Measurements from ENCODE around the gene PDK1.

The PDK1 gene

DNA sequence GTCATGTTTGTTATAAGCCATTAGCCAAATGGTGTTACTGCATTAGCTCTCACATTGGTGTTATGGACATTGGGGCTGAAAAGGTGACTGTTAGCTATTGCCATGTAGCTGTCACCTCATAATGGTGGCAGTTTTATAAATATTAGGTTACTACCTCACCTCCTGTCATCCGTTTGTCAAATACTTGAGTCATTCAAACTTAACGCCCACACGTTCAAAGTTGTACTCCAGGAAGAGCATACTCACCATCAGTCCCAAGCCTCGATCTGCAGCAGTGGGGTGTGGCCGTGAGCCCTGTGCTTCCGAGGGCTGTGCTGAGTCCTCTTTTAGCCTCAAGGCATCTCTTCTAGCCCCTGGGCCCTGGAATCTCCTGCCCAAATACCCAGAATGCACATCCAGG is 87.3 kb downstream of the PDK1 start:
- TF ChIP-seq, protein P1, sequence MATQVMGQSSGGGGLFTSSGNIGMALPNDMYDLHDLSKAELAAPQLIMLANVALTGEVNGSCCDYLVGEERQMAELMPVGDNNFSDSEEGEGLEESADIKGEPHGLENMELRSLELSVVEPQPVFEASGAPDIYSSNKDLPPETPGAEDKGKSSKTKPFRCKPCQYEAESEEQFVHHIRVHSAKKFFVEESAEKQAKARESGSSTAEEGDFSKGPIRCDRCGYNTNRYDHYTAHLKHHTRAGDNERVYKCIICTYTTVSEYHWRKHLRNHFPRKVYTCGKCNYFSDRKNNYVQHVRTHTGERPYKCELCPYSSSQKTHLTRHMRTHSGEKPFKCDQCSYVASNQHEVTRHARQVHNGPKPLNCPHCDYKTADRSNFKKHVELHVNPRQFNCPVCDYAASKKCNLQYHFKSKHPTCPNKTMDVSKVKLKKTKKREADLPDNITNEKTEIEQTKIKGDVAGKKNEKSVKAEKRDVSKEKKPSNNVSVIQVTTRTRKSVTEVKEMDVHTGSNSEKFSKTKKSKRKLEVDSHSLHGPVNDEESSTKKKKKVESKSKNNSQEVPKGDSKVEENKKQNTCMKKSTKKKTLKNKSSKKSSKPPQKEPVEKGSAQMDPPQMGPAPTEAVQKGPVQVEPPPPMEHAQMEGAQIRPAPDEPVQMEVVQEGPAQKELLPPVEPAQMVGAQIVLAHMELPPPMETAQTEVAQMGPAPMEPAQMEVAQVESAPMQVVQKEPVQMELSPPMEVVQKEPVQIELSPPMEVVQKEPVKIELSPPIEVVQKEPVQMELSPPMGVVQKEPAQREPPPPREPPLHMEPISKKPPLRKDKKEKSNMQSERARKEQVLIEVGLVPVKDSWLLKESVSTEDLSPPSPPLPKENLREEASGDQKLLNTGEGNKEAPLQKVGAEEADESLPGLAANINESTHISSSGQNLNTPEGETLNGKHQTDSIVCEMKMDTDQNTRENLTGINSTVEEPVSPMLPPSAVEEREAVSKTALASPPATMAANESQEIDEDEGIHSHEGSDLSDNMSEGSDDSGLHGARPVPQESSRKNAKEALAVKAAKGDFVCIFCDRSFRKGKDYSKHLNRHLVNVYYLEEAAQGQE (IDR thresholded peaks at IDR 0.05; ENCODE audit: insufficient read depth in 1 of 2, low read depth in 2 of 2, low read length in 2 of 2) = no peak
- TF ChIP-seq FOXP2 (optimal IDR thresholded peaks at IDR 0.05; ENCODE audit: borderline replicate concordance, extremely low read depth, extremely low read length, insufficient read depth) = no peak
- no peak for TF ChIP-seq TAF1 (IDR thresholded peaks at IDR 0.05; ENCODE audit: borderline replicate concordance, insufficient read depth, low read length)
- TF ChIP-seq POLR2AphosphoS5 (IDR thresholded peaks at IDR 0.05; ENCODE audit: low read depth, low read length) = no peak
- no peak for TF ChIP-seq SIN3A (IDR thresholded peaks at IDR 0.05; ENCODE audit: borderline replicate concordance, insufficient read depth, low read length)

DNA sequence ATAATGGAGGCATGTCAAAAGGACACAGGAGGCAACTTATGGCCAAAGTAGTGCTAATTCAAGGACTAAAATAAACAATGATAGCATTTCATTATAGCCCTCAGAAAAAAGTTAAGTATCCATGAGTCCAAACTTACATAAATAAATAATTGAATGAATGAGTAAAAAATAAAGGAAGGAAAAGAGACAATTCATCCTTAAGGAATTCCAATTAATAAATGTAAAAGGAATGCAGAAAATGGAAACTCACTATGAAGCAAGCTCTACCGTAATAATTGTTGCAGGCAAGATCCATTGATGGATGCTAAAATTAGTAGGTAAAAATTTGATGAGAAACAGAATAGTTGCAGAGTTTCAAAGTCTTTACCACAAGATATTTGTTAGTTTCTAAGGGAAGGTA is 91.5 kb downstream of the PDK1 start:
- TF ChIP-seq POLR2AphosphoS5 (IDR thresholded peaks at IDR 0.05; ENCODE audit: low read depth, low read length) (no peak), SIN3A (IDR thresholded peaks at IDR 0.05; ENCODE audit: borderline replicate concordance, insufficient read depth, low read length) (no peak), FOXP2 (optimal IDR thresholded peaks at IDR 0.05; ENCODE audit: borderline replicate concordance, extremely low read depth, extremely low read length, insufficient read depth) (no peak), TAF1 (IDR thresholded peaks at IDR 0.05; ENCODE audit: borderline replicate concordance, insufficient read depth, low read length) (no peak)
- TF ChIP-seq, protein P1 (IDR thresholded peaks at IDR 0.05; ENCODE audit: insufficient read depth in 1 of 2, low read depth in 2 of 2, low read length in 2 of 2) = no peak

DNA sequence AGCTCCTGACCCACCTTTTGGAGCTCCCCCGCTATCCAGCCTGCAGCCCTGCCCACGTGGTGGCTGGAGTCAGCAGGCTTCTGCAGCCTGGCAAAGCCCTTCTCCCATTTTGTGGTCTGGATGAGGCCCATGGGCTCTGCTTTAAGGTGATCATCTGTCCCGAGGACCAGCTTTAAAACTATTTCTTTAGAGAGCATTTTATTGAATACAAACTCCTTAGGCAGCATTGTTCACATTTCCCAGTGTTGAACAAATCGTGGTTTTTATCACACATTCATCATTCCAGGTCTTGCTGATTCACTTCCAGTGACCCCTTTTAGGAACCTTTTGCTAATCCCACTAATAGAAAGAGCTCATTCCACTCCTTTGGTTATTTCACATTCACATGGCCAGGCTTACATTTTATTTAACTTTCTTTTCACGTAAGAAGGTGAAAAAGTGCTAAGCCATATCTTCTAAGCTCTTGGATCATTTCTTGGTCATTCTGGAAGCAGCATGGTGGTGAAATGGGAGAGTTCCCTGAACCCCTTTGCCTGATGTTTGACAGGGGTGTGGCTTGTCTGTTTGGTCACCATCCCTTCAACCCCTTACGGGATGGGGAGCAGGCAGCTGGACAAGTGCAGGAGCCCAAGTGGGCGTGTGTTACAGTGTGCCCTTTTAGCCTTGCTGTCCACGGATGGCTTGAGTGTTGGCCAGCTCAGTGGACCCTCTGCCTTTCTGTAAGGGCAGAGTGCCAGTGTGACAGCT is 99.4 kb downstream of the PDK1 start:
- TF ChIP-seq TAF1 (IDR thresholded peaks at IDR 0.05; ENCODE audit: borderline replicate concordance, insufficient read depth, low read length) (no peak), FOXP2 (optimal IDR thresholded peaks at IDR 0.05; ENCODE audit: borderline replicate concordance, extremely low read depth, extremely low read length, insufficient read depth) (no peak), SIN3A (IDR thresholded peaks at IDR 0.05; ENCODE audit: borderline replicate concordance, insufficient read depth, low read length) (no peak), POLR2AphosphoS5 (IDR thresholded peaks at IDR 0.05; ENCODE audit: low read depth, low read length) (no peak)
- TF ChIP-seq, protein P1 (IDR thresholded peaks at IDR 0.05; ENCODE audit: insufficient read depth in 1 of 2, low read depth in 2 of 2, low read length in 2 of 2) = no peak

DNA sequence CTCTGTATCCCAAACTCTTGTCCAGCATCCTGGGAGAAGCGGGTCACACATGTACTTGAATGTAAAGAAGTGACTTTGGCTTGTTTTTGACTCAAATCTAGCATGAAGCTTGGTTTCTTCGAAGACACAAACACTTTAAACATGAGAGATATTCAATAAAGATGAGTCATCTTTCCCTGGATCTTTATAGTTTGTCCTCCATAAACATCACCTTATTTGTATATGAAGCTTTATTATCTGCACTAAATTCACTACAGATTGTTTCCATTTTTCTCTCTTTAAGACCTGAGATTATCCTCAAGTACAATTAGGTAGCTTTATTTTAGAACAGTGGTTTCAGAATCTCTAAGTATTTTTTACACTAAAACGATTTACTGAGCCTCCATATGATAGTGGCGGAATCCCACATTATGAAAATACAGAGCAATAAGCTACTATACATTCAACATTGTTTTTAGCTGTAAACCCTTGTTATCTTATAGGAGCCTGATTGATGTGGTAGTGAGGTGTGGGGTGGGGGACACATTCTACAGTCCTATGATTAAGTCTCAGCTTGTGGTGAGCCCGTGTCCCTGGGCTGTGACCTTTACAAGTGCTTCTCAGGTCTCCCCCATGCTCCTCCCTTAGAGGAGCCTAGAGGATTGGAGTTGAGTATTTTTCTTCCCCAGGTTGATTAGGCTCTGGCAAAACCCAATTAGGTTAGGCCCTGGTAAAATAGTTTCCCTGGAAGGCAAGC is 100.1 kb downstream of the PDK1 start:
- TF ChIP-seq SIN3A (IDR thresholded peaks at IDR 0.05; ENCODE audit: borderline replicate concordance, insufficient read depth, low read length) (no peak), FOXP2 (optimal IDR thresholded peaks at IDR 0.05; ENCODE audit: borderline replicate concordance, extremely low read depth, extremely low read length, insufficient read depth) (no peak), POLR2AphosphoS5 (IDR thresholded peaks at IDR 0.05; ENCODE audit: low read depth, low read length) (no peak), TAF1 (IDR thresholded peaks at IDR 0.05; ENCODE audit: borderline replicate concordance, insufficient read depth, low read length) (no peak)
- TF ChIP-seq, protein P1 (IDR thresholded peaks at IDR 0.05; ENCODE audit: insufficient read depth in 1 of 2, low read depth in 2 of 2, low read length in 2 of 2) = no peak

All from PFSK-1 (cell line).